OCI-LY7 (cell line): ENCODE measurements around the gene TMTC2.

Experiments used
- EZH2phosphoT487 ChIP-seq: fragments of 200-600 bp; sonication (generic); IDR thresholded peaks from 2 replicates; pipeline ENCODE4 v1.6.1; 2018; ENCODE audit warnings: low read depth, borderline replicate concordance, mild to moderate bottlenecking, mixed run types, antibody characterized with exemption, low read length, moderate library complexity, mixed read lengths
- TF ChIP-seq, protein P1 (sequence below): fragments of 200-600 bp; sonication (generic); conservative IDR thresholded peaks from 2 replicates; pipeline ENCODE4 v1.5.1; 2014; ENCODE audit warnings: mild to moderate bottlenecking, antibody characterized with exemption, low read length, moderate library complexity, mixed read lengths

DNA sequence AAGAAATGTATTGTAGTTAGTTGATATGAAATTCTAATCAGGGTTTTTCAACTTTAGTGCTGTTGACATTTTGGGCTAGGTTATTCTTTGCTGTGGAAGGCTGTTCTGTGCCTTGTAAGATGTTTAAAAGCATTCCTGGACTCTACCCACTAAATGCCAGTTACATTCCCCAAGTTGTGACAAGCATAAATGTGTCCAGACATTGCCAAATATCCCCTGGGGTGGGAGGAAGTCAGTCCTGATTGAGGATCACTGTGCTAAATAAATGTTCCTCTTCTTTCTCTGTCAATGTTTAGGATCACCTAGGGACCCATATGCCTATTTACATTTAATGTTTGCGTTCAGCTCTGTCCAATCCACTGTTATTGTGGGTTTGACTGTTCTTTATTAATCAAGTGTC, 268.3 kb downstream of the TMTC2 start:
- TF ChIP-seq, protein P1, sequence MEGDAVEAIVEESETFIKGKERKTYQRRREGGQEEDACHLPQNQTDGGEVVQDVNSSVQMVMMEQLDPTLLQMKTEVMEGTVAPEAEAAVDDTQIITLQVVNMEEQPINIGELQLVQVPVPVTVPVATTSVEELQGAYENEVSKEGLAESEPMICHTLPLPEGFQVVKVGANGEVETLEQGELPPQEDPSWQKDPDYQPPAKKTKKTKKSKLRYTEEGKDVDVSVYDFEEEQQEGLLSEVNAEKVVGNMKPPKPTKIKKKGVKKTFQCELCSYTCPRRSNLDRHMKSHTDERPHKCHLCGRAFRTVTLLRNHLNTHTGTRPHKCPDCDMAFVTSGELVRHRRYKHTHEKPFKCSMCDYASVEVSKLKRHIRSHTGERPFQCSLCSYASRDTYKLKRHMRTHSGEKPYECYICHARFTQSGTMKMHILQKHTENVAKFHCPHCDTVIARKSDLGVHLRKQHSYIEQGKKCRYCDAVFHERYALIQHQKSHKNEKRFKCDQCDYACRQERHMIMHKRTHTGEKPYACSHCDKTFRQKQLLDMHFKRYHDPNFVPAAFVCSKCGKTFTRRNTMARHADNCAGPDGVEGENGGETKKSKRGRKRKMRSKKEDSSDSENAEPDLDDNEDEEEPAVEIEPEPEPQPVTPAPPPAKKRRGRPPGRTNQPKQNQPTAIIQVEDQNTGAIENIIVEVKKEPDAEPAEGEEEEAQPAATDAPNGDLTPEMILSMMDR = no peak
- no peak for TF ChIP-seq EZH2phosphoT487
